Stomach smooth muscle (tissue), 2 donors: ENCODE measurements around the gene MKNK2.

Experiments
- H3K27ac ChIP-seq: one replicate; pipeline ENCODE4 v1.7.0; 2013; ENCODE audit warnings: mild to moderate bottlenecking, low read length, inconsistent platforms
- H3K27me3 ChIP-seq, 2 donors: one replicate each; pipeline ENCODE4 v1.7.0; 2013; ENCODE audit warnings: low read length in 2 of 2; ENCODE audit not compliant: insufficient read depth in 2 of 2, control insufficient read depth in 1 of 2
- H3K36me3 ChIP-seq, 2 donors: one replicate each; pipeline ENCODE4 v1.7.0; 2013; ENCODE audit warnings: low read length in 2 of 2; ENCODE audit not compliant: control insufficient read depth in 2 of 2, insufficient read depth in 2 of 2
- H3K4me1 ChIP-seq: one replicate; pipeline ENCODE4 v1.7.0; 2013; ENCODE audit warnings: low read length; ENCODE audit not compliant: control insufficient read depth, insufficient read depth
- H3K4me3 ChIP-seq, 2 donors: one replicate each; pipeline ENCODE4 v1.7.0; 2013; ENCODE audit warnings: low read length in 2 of 2
- H3K9ac ChIP-seq, 2 donors: one replicate each; pipeline ENCODE4 v1.7.0; 2013; ENCODE audit warnings: low read length in 2 of 2, mild to moderate bottlenecking in 1 of 2
- H3K9me3 ChIP-seq, 2 donors: one replicate each; pipeline ENCODE4 v1.7.0; 2013; ENCODE audit warnings: low read length in 2 of 2; ENCODE audit not compliant: control insufficient read depth in 2 of 2
- donor health status: healthy.
- donor health status: Pancreatic carcinoma.

The MKNK2 gene

GRCh38 chr19:2015608-2015950 lies 35.5 kb downstream of the MKNK2 start, which contains the start of gene BTBD2:
Gene BTBD2, minus strand, starts transcription at chr19:2015714. Its CDS starts 11 bp downstream, at chr19:2015703.
- H3K27ac ChIP-seq: peak within 1 kb of the TSS; percentile 62
- peak within 1 kb of the TSS in 1 of 2 donors; percentile 6 for H3K9ac ChIP-seq
- H3K4me1 ChIP-seq: peaks cover 22% of the 10 kb centered on the region
- H3K4me3 ChIP-seq: peak within 1 kb of the TSS; percentile 51 to 74
- H3K9me3 ChIP-seq: no peaks in the 10 kb centered on the region
- no peaks in the 10 kb centered on the region for H3K27me3 ChIP-seq
- H3K36me3 ChIP-seq: no peaks in the 10 kb centered on the region

DNA sequence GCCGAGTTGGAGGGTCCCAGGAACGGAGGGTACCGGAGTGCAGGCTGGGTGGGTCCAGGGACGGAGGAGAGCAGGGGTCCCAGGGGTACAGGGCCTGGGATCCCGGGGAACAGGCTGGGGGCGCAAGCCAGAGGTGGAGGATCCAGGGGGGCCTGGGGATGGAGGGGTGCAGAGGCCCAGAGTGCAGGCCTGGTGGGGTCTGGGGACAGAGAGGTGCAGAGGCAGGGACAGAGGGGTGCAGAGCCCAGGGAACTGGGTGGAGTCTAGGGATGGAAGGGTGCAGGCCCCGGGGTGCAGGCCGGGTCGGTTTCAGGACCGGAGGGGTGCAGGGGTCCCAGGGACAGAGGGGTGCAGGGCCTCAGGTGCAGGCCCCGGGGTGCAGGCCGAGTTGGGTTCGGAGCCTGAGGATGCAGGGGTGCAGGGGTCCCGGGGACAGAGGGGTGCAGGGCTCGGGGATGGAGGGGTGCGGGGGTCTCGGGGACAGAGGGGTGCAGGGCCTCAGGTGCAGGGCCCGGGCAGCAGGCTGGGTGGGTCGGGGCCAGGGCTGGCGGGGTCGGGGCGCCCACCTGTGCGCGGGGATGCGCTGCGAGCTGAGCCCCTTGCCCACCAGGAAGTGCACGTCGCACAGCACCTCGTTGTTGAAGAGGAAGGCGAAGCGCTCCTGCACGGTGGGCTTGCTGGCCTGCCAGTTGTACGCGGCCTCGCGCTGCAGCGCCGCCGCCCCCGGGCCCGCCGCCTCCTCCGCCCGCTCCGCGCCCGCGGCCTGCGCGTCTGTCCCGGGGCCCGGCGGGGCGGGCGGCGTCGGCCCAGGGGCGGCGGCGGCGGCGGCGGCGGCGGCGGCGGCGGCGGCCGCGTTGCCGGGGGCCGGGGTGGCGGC lies 36.1 kb downstream of the MKNK2 start:
- Histone ChIP-seq H3K9ac (no peak overlapping the region), H3K9me3 (no peaks in the 10 kb centered on the region), H3K36me3 (no peaks in the 10 kb centered on the region), H3K27me3 (no peaks in the 10 kb centered on the region), H3K4me1 (peaks cover 22% of the 10 kb centered on the region), H3K4me3 (peak overlapping the region; percentile 51 to 74), H3K27ac (no peak overlapping the region)

GRCh38 chr19:2014131-2014571 lies 36.9 kb downstream of the MKNK2 start:
- no peaks in the 10 kb centered on the region for H3K36me3 ChIP-seq
- no peaks in the 10 kb centered on the region for H3K27me3 ChIP-seq
- no peak overlapping the region for H3K9ac ChIP-seq
- no peak overlapping the region for H3K27ac ChIP-seq
- H3K9me3 ChIP-seq: no peaks in the 10 kb centered on the region
- no peak overlapping the region for H3K4me3 ChIP-seq
- H3K4me1 ChIP-seq: peaks cover 16% of the 10 kb centered on the region

- H3K27ac ChIP-seq: no peak overlapping the region
- H3K36me3 ChIP-seq: no peaks in the 10 kb centered on the region
- H3K9ac ChIP-seq: no peak overlapping the region
- peaks cover 16% of the 10 kb centered on the region for H3K4me1 ChIP-seq
- no peaks in the 10 kb centered on the region for H3K27me3 ChIP-seq
- H3K4me3 ChIP-seq: no peak overlapping the region
- H3K9me3 ChIP-seq: no peaks in the 10 kb centered on the region
Observed at GRCh38 chr19:2013683-2013961, 37.4 kb downstream of the MKNK2 start.

- peaks cover 16% of the 10 kb centered on the region for H3K4me1 ChIP-seq
- no peak overlapping the region for H3K4me3 ChIP-seq
- no peak overlapping the region for H3K9ac ChIP-seq
- H3K27ac ChIP-seq: no peak overlapping the region
- no peaks in the 10 kb centered on the region for H3K9me3 ChIP-seq
- H3K36me3 ChIP-seq: no peaks in the 10 kb centered on the region
- H3K27me3 ChIP-seq: no peaks in the 10 kb centered on the region
Observed at GRCh38 chr19:2012941-2013682, 37.9 kb downstream of the MKNK2 start.

GRCh38 chr19:2011169-2011568 lies 39.9 kb downstream of the MKNK2 start:
- H3K27ac ChIP-seq: no peak overlapping the region
- no peaks in the 10 kb centered on the region for H3K27me3 ChIP-seq
- H3K4me1 ChIP-seq: peaks cover 13% of the 10 kb centered on the region
- H3K9me3 ChIP-seq: no peaks in the 10 kb centered on the region
- no peak overlapping the region for H3K9ac ChIP-seq
- H3K36me3 ChIP-seq: no peaks in the 10 kb centered on the region
- no peak overlapping the region for H3K4me3 ChIP-seq

DNA sequence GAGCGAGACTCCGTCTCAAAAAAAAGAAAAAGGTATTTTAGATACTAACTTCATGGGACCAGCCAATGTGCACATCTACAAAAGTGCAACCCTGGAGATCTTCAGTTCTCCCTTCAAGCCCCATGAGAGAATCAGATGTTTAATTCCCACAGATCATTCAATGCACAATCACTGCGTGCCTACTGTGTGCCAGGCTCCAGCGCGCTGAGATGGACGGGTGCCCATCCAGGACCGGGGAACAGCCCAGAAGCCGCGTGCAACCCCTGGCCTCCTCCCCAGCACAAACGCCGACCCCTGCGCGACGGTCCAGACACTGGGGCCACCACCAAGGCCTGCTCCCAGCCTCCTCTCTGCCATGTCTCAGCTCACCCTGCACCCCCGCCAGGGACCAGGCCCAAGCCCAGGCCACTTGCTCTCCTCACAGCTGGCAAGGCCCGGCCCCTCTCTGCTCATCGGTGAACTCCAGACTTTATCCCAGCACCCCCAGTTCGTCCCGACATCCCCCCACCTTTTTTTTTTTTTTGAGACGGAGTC lies 40.8 kb downstream of the MKNK2 start:
- Histone ChIP-seq H3K4me1 (peaks cover 13% of the 10 kb centered on the region), H3K9me3 (no peaks in the 10 kb centered on the region), H3K27me3 (no peaks in the 10 kb centered on the region), H3K9ac (no peak overlapping the region), H3K27ac (no peak overlapping the region), H3K36me3 (no peaks in the 10 kb centered on the region), H3K4me3 (no peak overlapping the region)

DNA sequence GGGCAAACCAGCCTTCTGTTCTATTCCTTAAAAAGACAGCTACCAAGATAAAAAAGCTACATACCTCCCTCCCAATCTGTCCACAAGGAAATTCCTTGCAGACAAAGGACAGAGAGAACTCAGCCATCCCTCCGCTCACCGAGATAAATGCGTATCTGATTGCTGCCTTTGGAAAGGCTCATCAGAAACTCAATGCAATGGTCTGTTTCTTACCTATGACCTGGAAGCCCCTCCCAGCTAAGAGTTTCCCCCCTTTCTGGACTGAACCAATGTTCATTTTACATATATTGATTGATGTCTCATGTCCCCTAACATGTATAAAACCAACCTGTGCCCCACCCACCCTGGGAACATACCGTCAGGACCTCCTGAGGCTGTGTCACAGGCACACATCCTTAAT lies 47.2 kb downstream of the MKNK2 start:
- no peaks in the 10 kb centered on the region for H3K9me3 ChIP-seq

DNA sequence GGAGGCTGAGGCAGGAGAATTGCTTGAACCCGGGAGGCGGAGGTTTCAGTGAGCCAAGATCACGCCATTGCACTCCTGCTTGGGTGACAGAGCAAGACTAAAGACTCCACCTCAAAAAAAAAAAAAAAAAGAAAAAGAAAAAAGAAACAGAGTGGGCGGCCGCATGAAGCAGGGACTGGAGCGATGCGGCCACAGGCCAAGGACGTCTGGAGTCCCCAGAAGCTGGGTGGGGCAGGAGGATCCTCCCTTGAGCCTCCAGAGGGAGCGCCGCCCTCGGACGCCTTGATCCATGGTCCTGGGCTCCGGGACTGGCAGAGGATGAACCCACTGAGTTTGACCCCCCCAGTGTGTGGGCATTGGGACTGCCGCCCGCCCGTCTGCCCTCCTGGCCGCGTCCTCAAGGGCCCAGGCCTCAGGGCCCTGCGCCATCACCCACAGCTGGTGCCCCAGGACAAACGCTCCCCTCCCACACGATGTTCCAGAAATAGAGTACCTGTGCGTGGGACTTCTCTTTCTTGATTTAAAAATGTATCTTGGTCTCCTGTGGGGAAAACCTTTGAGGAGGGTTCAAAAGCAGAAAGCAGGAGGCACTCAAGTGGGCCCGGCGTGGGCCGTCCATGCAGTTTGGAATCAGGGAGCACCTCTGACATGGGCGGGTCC lies 51.1 kb downstream of the MKNK2 start:
- Histone ChIP-seq H3K4me3 (no peak overlapping the region), H3K9ac (no peak overlapping the region), H3K27ac (no peak overlapping the region), H3K9me3 (no peaks in the 10 kb centered on the region), H3K4me1 (no peaks in the 10 kb centered on the region), H3K27me3 (no peaks in the 10 kb centered on the region), H3K36me3 (peaks cover 11 to 15% of the 10 kb centered on the region in 2 donors)

More for the DNA sequence above, 47.2 kb downstream of the MKNK2 start:
- Histone ChIP-seq H3K4me3 (no peak overlapping the region), H3K4me1 (no peaks in the 10 kb centered on the region), H3K36me3 (peaks cover 5 to 6% of the 10 kb centered on the region in 2 donors), H3K27me3 (no peaks in the 10 kb centered on the region), H3K9ac (no peak overlapping the region), H3K27ac (no peak overlapping the region)

- Histone ChIP-seq H3K27me3 (no peaks in the 10 kb centered on the region), H3K27ac (no peak overlapping the region), H3K4me1 (no peaks in the 10 kb centered on the region), H3K9ac (no peak overlapping the region), H3K9me3 (no peaks in the 10 kb centered on the region), H3K36me3 (peaks cover 11 to 16% of the 10 kb centered on the region in 2 donors), H3K4me3 (no peak overlapping the region)
Observed at GRCh38 chr19:1998712-1999708, 52.0 kb downstream of the MKNK2 start.
